Hepatocyte (in vitro differentiated cells): ENCODE data around the gene OGDH. TPM values are rescaled to one million over a fixed set of nuclear protein-coding genes. Genes with fewer than 3 reads are reported as not detected.

Experiments
- DNase-seq: peaks from one replicate; pipeline ENCODE4 v3.0.0-alpha.2; 2016; ENCODE audit warnings: low spot score
- H2AFZ ChIP-seq: fragments of 200-600 bp; sonication (generic); 2 replicates; pipeline ENCODE4 v1.6.0; 2016; ENCODE audit warnings: antibody characterized with exemption, mild to moderate bottlenecking
- H3K27ac ChIP-seq: fragments of 200-600 bp; sonication (generic); 2 replicates; pipeline ENCODE4 v1.5.1; 2016; ENCODE audit warnings: mild to moderate bottlenecking
- H3K27me3 ChIP-seq: fragments of 200-600 bp; sonication (generic); 2 replicates; pipeline ENCODE4 v1.6.1; 2016
- H3K36me3 ChIP-seq: fragments of 200-600 bp; sonication (generic); replicated peaks from 2 replicates; pipeline ENCODE4 v1.5.1; 2016; ENCODE audit warnings: low read depth; ENCODE audit not compliant: insufficient read depth
- H3K4me1 ChIP-seq: fragments of 200-600 bp; sonication (generic); 2 replicates; pipeline ENCODE4 v1.5.1; 2016; ENCODE audit warnings: mild to moderate bottlenecking, moderate library complexity; ENCODE audit not compliant: insufficient read depth
- H3K4me2 ChIP-seq: fragments of 200-600 bp; sonication (generic); 2 replicates; pipeline ENCODE4 v1.6.0; 2016
- H3K4me3 ChIP-seq: fragments of 200-600 bp; sonication (generic); 2 replicates; pipeline ENCODE4 v1.5.1; 2016; ENCODE audit warnings: mild to moderate bottlenecking
- H3K79me2 ChIP-seq: fragments of 200-600 bp; sonication (generic); 2 replicates; pipeline ENCODE4 v1.6.0; 2017; ENCODE audit warnings: mild to moderate bottlenecking
- H3K9me2 ChIP-seq: fragments of 200-600 bp; sonication (generic); replicated peaks from 2 replicates; pipeline ENCODE4 v1.6.0; 2017; ENCODE audit warnings: mild to moderate bottlenecking; ENCODE audit not compliant: insufficient read depth
- H3K9me3 ChIP-seq: fragments of 200-600 bp; sonication (generic); 2 replicates; pipeline ENCODE4 v1.5.1; 2016; ENCODE audit warnings: low read depth, mild to moderate bottlenecking
- H4K20me1 ChIP-seq: fragments of 200-600 bp; sonication (generic); 2 replicates; pipeline ENCODE4 v1.6.0; 2016; ENCODE audit warnings: mild to moderate bottlenecking; ENCODE audit not compliant: insufficient read depth, poor library complexity, severe bottlenecking
- EZH2 ChIP-seq: fragments of 200-600 bp; sonication (generic); IDR thresholded peaks from 2 replicates; pipeline ENCODE4 v1.6.1; 2016; ENCODE audit warnings: antibody characterized with exemption, mild to moderate bottlenecking, borderline replicate concordance
- EZH2phosphoT487 ChIP-seq: fragments of 200-600 bp; sonication (generic); IDR thresholded peaks from one replicate; pipeline ENCODE4 v1.6.1; 2018; ENCODE audit warnings: antibody characterized with exemption, mild to moderate bottlenecking, low read depth, moderate library complexity; ENCODE audit not compliant: unreplicated experiment, severe bottlenecking
- WGBS: methylation state at CpG from one replicate; pipeline ENCODE4 v1.1.6; 2016; ENCODE audit warnings: low lambda C conversion rate; ENCODE audit errors: missing lambda C conversion rate; 5-methylcytosine and 5-hydroxymethylcytosine counted together
- polyA plus RNA-seq: library from polyadenylated mRNA; unstranded; fragments of >200 nt; fragmentation: Nextera tagmentation; extraction: Ambion mirVana; gene quantifications from 2 replicates; pipeline ENCODE4 v1.2.1, GENCODE V29; 2016
- total RNA-seq: library from RNA; depleted of rRNA; stranded (reverse); fragments of >200 nt; gene quantifications from 2 replicates; pipeline ENCODE4 v1.2.3, GENCODE V29; 2014
- TF ChIP-seq, protein P1 (sequence below): fragments of 200-600 bp; sonication (generic); IDR thresholded peaks from 2 replicates; pipeline ENCODE4 v1.5.1; 2016; ENCODE audit warnings: antibody characterized with exemption, mild to moderate bottlenecking; ENCODE audit not compliant: poor library complexity

The OGDH gene
- total and polyA plus RNA-seq, 2 experiments from 2014 or later: 40.8 to 65.3 TPM

DNA sequence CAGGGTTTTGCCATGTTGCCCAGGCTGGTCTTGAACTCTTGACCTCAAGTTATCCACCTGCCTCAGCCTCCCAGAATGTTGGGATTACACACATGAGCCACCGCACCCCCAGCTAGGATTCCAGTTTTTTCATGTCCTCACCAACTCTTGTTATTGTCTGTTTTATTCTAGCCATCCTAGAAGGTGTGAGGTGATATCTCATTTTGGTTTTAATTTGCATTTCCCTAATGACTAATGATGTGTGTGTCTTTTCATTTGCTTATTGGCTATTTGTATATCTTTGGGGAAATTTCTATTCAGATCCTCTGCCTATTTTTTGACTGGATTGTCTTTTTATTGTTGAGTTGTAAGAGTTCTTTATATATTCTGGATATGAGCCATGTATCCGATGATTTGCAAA, 83.0 kb downstream of the OGDH start:
- no peak overlapping the region for H2AFZ ChIP-seq
- H3K36me3 ChIP-seq: no peaks in the 10 kb centered on the region
- no peaks in the 10 kb centered on the region for H3K4me1 ChIP-seq
- 99% methylated on average over 2 of the region's 2 CpGs for WGBS
- no peaks in the 10 kb centered on the region for H4K20me1 ChIP-seq
- no peak overlapping the region for H3K4me3 ChIP-seq
- H3K9me3 ChIP-seq: no peaks in the 10 kb centered on the region
- no peaks in the 10 kb centered on the region for H3K27me3 ChIP-seq
- H3K9me2 ChIP-seq: no peaks in the 10 kb centered on the region
- TF ChIP-seq EZH2 (no peak), EZH2phosphoT487 (no peak)
- TF ChIP-seq, protein P1, sequence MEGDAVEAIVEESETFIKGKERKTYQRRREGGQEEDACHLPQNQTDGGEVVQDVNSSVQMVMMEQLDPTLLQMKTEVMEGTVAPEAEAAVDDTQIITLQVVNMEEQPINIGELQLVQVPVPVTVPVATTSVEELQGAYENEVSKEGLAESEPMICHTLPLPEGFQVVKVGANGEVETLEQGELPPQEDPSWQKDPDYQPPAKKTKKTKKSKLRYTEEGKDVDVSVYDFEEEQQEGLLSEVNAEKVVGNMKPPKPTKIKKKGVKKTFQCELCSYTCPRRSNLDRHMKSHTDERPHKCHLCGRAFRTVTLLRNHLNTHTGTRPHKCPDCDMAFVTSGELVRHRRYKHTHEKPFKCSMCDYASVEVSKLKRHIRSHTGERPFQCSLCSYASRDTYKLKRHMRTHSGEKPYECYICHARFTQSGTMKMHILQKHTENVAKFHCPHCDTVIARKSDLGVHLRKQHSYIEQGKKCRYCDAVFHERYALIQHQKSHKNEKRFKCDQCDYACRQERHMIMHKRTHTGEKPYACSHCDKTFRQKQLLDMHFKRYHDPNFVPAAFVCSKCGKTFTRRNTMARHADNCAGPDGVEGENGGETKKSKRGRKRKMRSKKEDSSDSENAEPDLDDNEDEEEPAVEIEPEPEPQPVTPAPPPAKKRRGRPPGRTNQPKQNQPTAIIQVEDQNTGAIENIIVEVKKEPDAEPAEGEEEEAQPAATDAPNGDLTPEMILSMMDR: no peak
- no peak overlapping the region for H3K4me2 ChIP-seq
- H3K27ac ChIP-seq: no peak overlapping the region
- no peak for DNase-seq
- no peaks in the 10 kb centered on the region for H3K79me2 ChIP-seq

DNA sequence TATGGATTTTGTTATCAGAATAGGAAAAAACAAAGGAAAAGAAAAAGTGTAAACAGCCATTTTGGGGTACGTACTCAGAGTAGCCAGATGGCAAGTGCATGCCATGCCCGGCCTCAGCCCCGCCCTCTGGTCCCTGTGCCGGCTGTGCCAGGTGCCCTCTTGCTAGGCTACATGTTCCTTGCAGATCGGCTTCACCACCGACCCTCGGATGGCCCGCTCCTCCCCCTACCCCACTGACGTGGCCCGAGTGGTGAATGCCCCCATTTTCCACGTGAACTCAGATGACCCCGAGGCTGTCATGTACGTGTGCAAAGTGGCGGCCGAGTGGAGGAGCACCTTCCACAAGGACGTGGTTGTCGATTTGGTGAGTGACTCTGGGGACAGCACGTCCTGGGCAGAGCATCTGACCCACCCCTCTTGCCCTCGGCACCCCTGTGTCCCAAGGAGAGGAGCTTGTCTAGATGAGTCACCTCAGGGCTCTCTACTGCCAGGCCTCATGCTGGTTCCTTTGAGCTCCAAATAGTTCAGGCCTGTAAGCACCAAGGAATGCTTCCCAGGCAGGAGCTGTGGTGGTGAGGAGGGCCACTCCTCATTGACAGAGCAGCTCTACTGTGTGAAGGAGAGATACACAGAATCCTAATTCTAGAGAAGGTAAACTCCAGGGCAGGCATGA, 87.3 kb downstream of the OGDH start:
- 95% methylated on average over 19 of the region's 19 CpGs for WGBS
- no peaks in the 10 kb centered on the region for H3K9me3 ChIP-seq
- no peak for DNase-seq
- H3K4me3 ChIP-seq: no peak overlapping the region
- H3K9me2 ChIP-seq: no peaks in the 10 kb centered on the region
- no peaks in the 10 kb centered on the region for H4K20me1 ChIP-seq
- no peaks in the 10 kb centered on the region for H3K36me3 ChIP-seq
- no peaks in the 10 kb centered on the region for H3K79me2 ChIP-seq
- no peak overlapping the region for H3K4me2 ChIP-seq
- H3K27me3 ChIP-seq: no peaks in the 10 kb centered on the region
- H3K4me1 ChIP-seq: no peaks in the 10 kb centered on the region
- TF ChIP-seq, protein P1: no peak
- TF ChIP-seq EZH2phosphoT487 (no peak), EZH2 (no peak)
- no peak overlapping the region for H2AFZ ChIP-seq
- H3K27ac ChIP-seq: no peak overlapping the region

DNA sequence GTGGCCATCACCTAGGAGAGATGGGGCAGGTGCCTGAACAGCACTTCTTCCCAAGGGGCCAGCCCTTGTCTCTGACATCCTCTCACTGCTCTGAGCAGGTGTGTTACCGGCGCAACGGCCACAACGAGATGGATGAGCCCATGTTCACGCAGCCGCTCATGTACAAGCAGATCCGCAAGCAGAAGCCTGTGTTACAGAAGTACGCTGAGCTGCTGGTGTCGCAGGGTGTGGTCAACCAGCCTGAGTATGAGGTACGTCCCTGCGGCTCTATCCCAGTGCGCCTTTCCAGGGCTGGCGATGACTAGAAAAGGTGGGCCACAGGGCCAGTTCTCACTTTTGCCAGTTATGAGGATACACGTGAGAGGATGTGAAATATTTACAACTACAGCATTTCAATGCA, 87.9 kb downstream of the OGDH start:
- Histone ChIP-seq H3K27me3 (no peaks in the 10 kb centered on the region), H3K4me1 (no peaks in the 10 kb centered on the region), H3K79me2 (no peaks in the 10 kb centered on the region), H3K36me3 (no peaks in the 10 kb centered on the region), H4K20me1 (no peaks in the 10 kb centered on the region), H3K9me3 (no peaks in the 10 kb centered on the region), H3K27ac (no peak overlapping the region), H2AFZ (no peak overlapping the region), H3K9me2 (no peaks in the 10 kb centered on the region), H3K4me2 (no peak overlapping the region), H3K4me3 (no peak overlapping the region)
- DNase-seq: no peak
- 97% methylated on average over 14 of the region's 14 CpGs for WGBS
- no peak for TF ChIP-seq EZH2
- TF ChIP-seq, protein P1: no peak
- TF ChIP-seq EZH2phosphoT487: no peak
